ENCODE data around the gene SLC38A1. TPM values are rescaled to one million over a fixed set of nuclear protein-coding genes. Genes with fewer than 3 reads are reported as not detected.

The SLC38A1 gene
- total and polyA plus RNA-seq, 8 donors = 23.6 to 67.5 (median 29.2) TPM

GRCh38 chr12:46154221-46154985, 114.4 kb downstream of the SLC38A1 start:
- Histone ChIP-seq H3K36me3 (no peaks in the 10 kb centered on the region), H3K27ac (no peak overlapping the region), H3K9me3 (peaks cover 0 to 8% of the 10 kb centered on the region in 2 donors), H3K27me3 (no peaks in the 10 kb centered on the region), H3K4me3 (no peak overlapping the region), H3K4me1 (no peaks in the 10 kb centered on the region)
- DNase-seq (no peak), ATAC-seq (no peak)
- intact Hi-C loops (cut with DNase I) = no loop called here
- no peak for TF ChIP-seq CTCF (IDR thresholded peaks at IDR 0.05)

GRCh38 chr12:46153268-46153872, 115.5 kb downstream of the SLC38A1 start:
- ATAC-seq (peak; percentile 45), DNase-seq (no peak)
- no peaks in the 10 kb centered on the region for H3K36me3 ChIP-seq
- peaks cover 0 to 8% of the 10 kb centered on the region in 2 donors for H3K9me3 ChIP-seq
- H3K4me3 ChIP-seq = no peak overlapping the region
- H3K27ac ChIP-seq = no peak overlapping the region
- peak; percentile 33 to 55 for TF ChIP-seq CTCF (IDR thresholded peaks at IDR 0.05)
- no peaks in the 10 kb centered on the region for H3K27me3 ChIP-seq
- intact Hi-C loops (cut with DNase I) = no loop called here
- H3K4me1 ChIP-seq = no peaks in the 10 kb centered on the region

GRCh38 chr12:46152456-46152855, 116.4 kb downstream of the SLC38A1 start:
- TF ChIP-seq CTCF (IDR thresholded peaks at IDR 0.05) = no peak
- no peaks in the 10 kb centered on the region for H3K27me3 ChIP-seq
- DNase-seq (no peak), ATAC-seq (no peak)
- H3K4me1 ChIP-seq = no peaks in the 10 kb centered on the region
- intact Hi-C loops (cut with DNase I) = no loop called here
- peaks cover 0 to 8% of the 10 kb centered on the region in 2 donors for H3K9me3 ChIP-seq
- no peak overlapping the region for H3K27ac ChIP-seq
- H3K36me3 ChIP-seq = no peaks in the 10 kb centered on the region
- no peak overlapping the region for H3K4me3 ChIP-seq

- DNase-seq = no peak
- intact Hi-C loops (cut with DNase I) = no loop called here
- no peak for TF ChIP-seq CTCF (IDR thresholded peaks at IDR 0.05)
Measured at GRCh38 chr12:46150735-46151134, 118.1 kb downstream of the SLC38A1 start.

GRCh38 chr12:46149905-46150304, 118.9 kb downstream of the SLC38A1 start:
- ATAC-seq (no peak), DNase-seq (no peak)
- intact Hi-C loops (cut with DNase I) = no loop called here
- no peak for TF ChIP-seq CTCF (IDR thresholded peaks at IDR 0.05)
- Histone ChIP-seq H3K27me3 (no peaks in the 10 kb centered on the region), H3K9me3 (no peaks in the 10 kb centered on the region), H3K4me1 (no peaks in the 10 kb centered on the region), H3K4me3 (no peak overlapping the region), H3K27ac (no peak overlapping the region), H3K36me3 (no peaks in the 10 kb centered on the region)

More at GRCh38 chr12:46150735-46151134, 118.1 kb downstream of the SLC38A1 start:
- Histone ChIP-seq H3K27ac (no peak overlapping the region), H3K9me3 (no peaks in the 10 kb centered on the region), H3K4me3 (no peak overlapping the region), H3K27me3 (no peaks in the 10 kb centered on the region), H3K4me1 (no peaks in the 10 kb centered on the region), H3K36me3 (no peaks in the 10 kb centered on the region)
- ATAC-seq = no peak
